T-helper 17 cell (primary cell): ENCODE data around the gene TMOD4. TPM values are rescaled to one million over a fixed set of nuclear protein-coding genes. Genes with fewer than 3 reads are reported as not detected.

ENCODE experiments used
- ATAC-seq: fragments of 150-1000 bp; cut with Tn5 transposase; 2 replicates; pipeline ENCODE4 v1.10.0; 2021; ENCODE audit warnings: mild to moderate bottlenecking, moderate library complexity
- DNase-seq, 3 donors: peaks; one replicate each; pipeline versions ENCODE4 v3.0.0 to v3.0.0-alpha.2; 2020 to 2021
- H3K9me3 ChIP-seq: one replicate; pipeline ENCODE4 v1.7.0; 2013; ENCODE audit warnings: low read length, mild to moderate bottlenecking; ENCODE audit not compliant: control insufficient read depth, poor library complexity, severe bottlenecking
- H3K27ac Mint-ChIP-seq: one replicate; pipeline ENCODE4 v1.8.0; 2022; ENCODE audit warnings: mild to moderate bottlenecking, moderate library complexity, mixed read lengths
- H3K27me3 Mint-ChIP-seq: one replicate; pipeline ENCODE4 v1.8.0; 2022; ENCODE audit warnings: mixed read lengths
- H3K36me3 Mint-ChIP-seq: one replicate; pipeline ENCODE4 v1.8.0; 2022; ENCODE audit warnings: low read depth, mixed read lengths
- H3K4me1 Mint-ChIP-seq: one replicate; pipeline ENCODE4 v1.8.0; 2022; ENCODE audit warnings: mild to moderate bottlenecking, mixed read lengths
- H3K4me3 Mint-ChIP-seq: one replicate; pipeline ENCODE4 v1.8.0; 2022; ENCODE audit warnings: mild to moderate bottlenecking, moderate library complexity, mixed read lengths
- total RNA-seq, 4 donors: library from RNA in 2 of 4; stranded (reverse) in 2 of 4; gene quantifications; one replicate each; pipeline ENCODE4 v1.2.3 and lab custom pipeline; 2022 to 2026

TMOD4 gene
- total RNA-seq, 2 donors from 2014 or later: 1.0 to 3.0 TPM

DNA sequence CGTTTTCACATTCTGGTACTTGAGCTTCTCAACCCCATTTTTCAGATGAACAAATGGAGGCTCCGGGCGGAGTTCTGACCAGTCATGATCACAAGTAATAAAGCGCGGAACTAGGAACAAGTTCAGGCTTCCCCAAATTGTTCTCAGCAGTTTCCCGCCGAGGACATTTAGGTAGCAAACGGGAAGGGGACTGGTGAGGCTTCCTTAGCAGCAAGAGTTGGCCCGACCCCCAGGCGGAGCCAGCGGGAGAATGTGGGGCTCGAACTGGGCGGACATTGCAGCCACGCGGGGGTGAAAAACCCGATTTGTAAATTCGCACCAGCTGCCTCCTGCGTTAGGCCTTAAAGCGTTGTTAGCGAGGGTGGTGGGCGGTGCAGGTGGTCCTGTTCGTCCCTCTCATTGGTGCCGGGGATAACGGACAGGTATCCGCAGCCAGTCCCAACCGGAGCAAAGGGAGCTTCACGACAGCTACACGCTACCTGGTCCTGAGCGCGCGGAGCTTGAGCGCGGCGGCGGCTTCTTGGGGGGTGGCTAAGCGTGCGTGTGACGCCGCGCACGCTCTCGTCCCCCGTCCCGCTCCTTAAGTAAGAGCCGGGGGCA, 44.7 kb downstream of the TMOD4 start:
- ATAC-seq (peak; percentile 97), DNase-seq (peak; percentile 41 to 47 (median 41))
- no peak overlapping the region for H3K27ac Mint-ChIP-seq
- peaks cover 21% of the 10 kb centered on the region for H3K27me3 Mint-ChIP-seq
- H3K4me1 Mint-ChIP-seq: peaks cover 6% of the 10 kb centered on the region
- no peaks in the 10 kb centered on the region for H3K36me3 Mint-ChIP-seq
- no peaks in the 10 kb centered on the region for H3K9me3 ChIP-seq
- H3K4me3 Mint-ChIP-seq: peak overlapping the region; percentile 53

DNA sequence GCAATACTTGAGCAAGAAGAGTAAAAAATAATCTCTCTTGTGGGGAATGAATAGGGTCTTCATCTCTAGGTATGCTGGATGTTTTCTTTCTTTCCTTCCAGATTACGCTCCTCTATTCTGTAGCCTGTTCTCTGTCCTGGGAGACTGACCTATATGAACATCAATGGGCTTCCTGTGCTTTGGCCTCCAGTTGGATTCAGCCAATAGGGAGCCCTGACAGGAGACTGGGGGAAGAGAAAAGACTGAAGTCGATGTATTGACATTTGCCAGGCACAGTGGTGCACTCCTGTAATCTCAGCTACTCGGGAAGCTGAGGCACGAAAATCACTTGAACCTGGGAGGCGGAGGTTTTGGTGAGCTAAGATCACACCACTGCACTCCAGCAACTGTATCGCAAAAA, 47.0 kb downstream of the TMOD4 start:
- Mint-ChIP-seq H3K27ac (no peak overlapping the region), H3K36me3 (peaks cover 5% of the 10 kb centered on the region), H3K4me3 (no peak overlapping the region)

DNA sequence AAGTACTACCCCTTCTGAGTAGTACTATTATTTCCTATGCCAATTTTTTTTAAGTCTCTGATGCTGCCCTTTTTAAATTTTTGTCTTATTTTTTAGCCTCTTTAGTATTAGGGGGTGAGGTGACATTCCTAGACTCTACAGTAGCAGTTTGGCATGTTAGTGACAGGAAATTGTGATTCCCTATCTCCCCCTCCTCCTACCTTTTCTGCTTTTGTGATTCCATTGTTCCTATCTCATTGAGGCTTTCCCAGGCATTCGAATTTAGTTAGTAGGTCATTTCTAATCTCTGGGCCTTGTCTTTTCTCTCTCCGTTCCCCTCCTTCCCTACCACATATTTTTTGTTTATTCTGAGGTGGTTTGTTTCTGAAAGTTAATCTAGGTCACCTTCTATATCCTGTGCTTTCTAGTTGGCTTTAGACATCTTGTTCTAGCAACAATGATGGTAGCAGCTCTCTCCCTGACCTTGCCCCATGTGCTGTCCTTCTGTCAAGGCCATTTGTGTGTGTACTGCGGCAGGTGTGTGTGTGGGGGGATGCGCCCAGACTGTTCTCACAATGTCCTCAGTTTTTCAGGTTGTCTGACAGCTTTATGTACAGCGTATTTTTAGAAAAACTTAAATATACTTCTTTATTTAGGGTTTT, 50.9 kb downstream of the TMOD4 start:
- Mint-ChIP-seq H3K27ac (peak overlapping the region; percentile 95), H3K27me3 (peaks cover 6% of the 10 kb centered on the region), H3K36me3 (peaks cover 5% of the 10 kb centered on the region), H3K4me1 (peaks cover 10% of the 10 kb centered on the region), H3K4me3 (peak overlapping the region; percentile 58)
- peak; percentile 78 for ATAC-seq
- H3K9me3 ChIP-seq: no peaks in the 10 kb centered on the region
- DNase-seq: no peak

More for the DNA sequence above, 47.0 kb downstream of the TMOD4 start:
- ATAC-seq (no peak), DNase-seq (no peak)
- peaks cover 21% of the 10 kb centered on the region for H3K27me3 Mint-ChIP-seq
- peaks cover 14% of the 10 kb centered on the region for H3K4me1 Mint-ChIP-seq
- no peaks in the 10 kb centered on the region for H3K9me3 ChIP-seq

Other genes with a start within 250 kb of the TMOD4 start
- 10 to 100 TPM; 44.0 to 51.0 TPM for gene SETDB1, start 249.6 kb downstream of the TMOD4 start, total RNA-seq
- 100 to 1,000 TPM; 108 to 142 TPM for gene CERS2, start 201.1 kb downstream of the TMOD4 start, total RNA-seq
- under 1 TPM in 1 of 2 donors, not detected in 1; 0.15 TPM for gene ANXA9, start 193.7 kb downstream of the TMOD4 start, total RNA-seq
- 10 to 100 TPM; 19.0 to 31.6 TPM for gene MINDY1, start 169.1 kb downstream of the TMOD4 start, total RNA-seq
- gene PRUNE1, start 167.5 kb downstream of the TMOD4 start, total RNA-seq: 10 to 100 TPM; 15.8 to 30.0 TPM
- gene BNIPL, start 139.4 kb downstream of the TMOD4 start, total RNA-seq: under 1 TPM; 0.42 to 0.57 TPM
- under 1 TPM; 0.47 to 0.52 TPM for gene C1orf56, start 128.2 kb downstream of the TMOD4 start, total RNA-seq
- 100 to 1,000 TPM; 375 to 433 TPM for gene CDC42SE1, start 116.4 kb downstream of the TMOD4 start, total RNA-seq
- 1 to 10 TPM; 4.0 to 5.0 TPM for gene MLLT11, start 115.6 kb downstream of the TMOD4 start, total RNA-seq
- gene GABPB2, start 105.2 kb downstream of the TMOD4 start, total RNA-seq: 10 to 100 TPM in 1 of 2 donors, 1 to 10 TPM in 1; 9.9 to 25.5 TPM
- 10 to 100 TPM in 1 of 2 donors, 1 to 10 TPM in 1; 9.5 to 11.3 TPM for gene SEMA6C, start 29.4 kb downstream of the TMOD4 start, total RNA-seq
- gene TNFAIP8L2, start 19.3 kb downstream of the TMOD4 start, total RNA-seq: 1 to 10 TPM; 3.6 to 5.4 TPM
- gene LYSMD1, start 10.1 kb downstream of the TMOD4 start, total RNA-seq: under 1 TPM; 0.39 to 0.70 TPM
- gene SCNM1, start 9.8 kb downstream of the TMOD4 start, total RNA-seq: 10 to 100 TPM; 33.7 to 37.8 TPM
- gene VPS72, start 14.2 kb upstream of the TMOD4 start, total RNA-seq: 10 to 100 TPM; 27.4 to 33.2 TPM
- 10 to 100 TPM; 41.6 to 43.3 TPM for gene PIP5K1A, start 22.6 kb upstream of the TMOD4 start, total RNA-seq
- gene PSMD4, start 78.8 kb upstream of the TMOD4 start, total RNA-seq: 10 to 100 TPM; 78.4 to 86.0 TPM
- 10 to 100 TPM; 25.9 to 33.8 TPM for gene ZNF687, start 106.3 kb upstream of the TMOD4 start, total RNA-seq
- 10 to 100 TPM; 73.5 to 81.4 TPM for gene PI4KB, start 151.4 kb upstream of the TMOD4 start, total RNA-seq
- 100 to 1,000 TPM in 1 of 2 donors, 10 to 100 TPM in 1; 81.5 to 105 TPM for gene RFX5, start 171.3 kb upstream of the TMOD4 start, total RNA-seq
- gene SELENBP1, start 196.7 kb upstream of the TMOD4 start, total RNA-seq: not detected
- gene PSMB4, start 223.6 kb upstream of the TMOD4 start, total RNA-seq: 100 to 1,000 TPM; 283 to 299 TPM